HepG2 (cell line): Measurements from ENCODE around the gene PODXL.

Experiments
- CTCF ChIP-seq: sonication (generic); formaldehyde crosslinking; IDR thresholded peaks from 2 replicates; pipeline ENCODE4 v1.5.0; 2020; ENCODE audit warnings: mild to moderate bottlenecking, missing genetic modification reagents, moderate library complexity
- ELF1 ChIP-seq: sonication (generic); formaldehyde crosslinking; IDR thresholded peaks from 2 replicates; pipeline ENCODE4 v1.4.0; 2020; ENCODE audit warnings: missing genetic modification reagents
- IKZF5 ChIP-seq: IDR thresholded peaks from 2 replicates; pipeline ENCODE4 v1.6.1; 2018; ENCODE audit warnings: missing genetic modification reagents, mild to moderate bottlenecking, missing compliant biosample characterization
- JUNB ChIP-seq: sonication (generic); formaldehyde crosslinking; IDR thresholded peaks from 2 replicates; pipeline ENCODE4 v1.8.0; 2022; ENCODE audit warnings: missing genetic modification reagents, mild to moderate bottlenecking, borderline replicate concordance
- JUND ChIP-seq: sonication (generic); formaldehyde crosslinking; IDR thresholded peaks from 2 replicates; pipeline ENCODE4 v1.8.0; 2022; ENCODE audit warnings: mild to moderate bottlenecking, missing genetic modification reagents
- NCOA2 ChIP-seq: sonication (generic); formaldehyde crosslinking; IDR thresholded peaks from 2 replicates; pipeline ENCODE4 v1.8.0; 2022; ENCODE audit warnings: inconsistent platforms
- USF2 ChIP-seq, 2 experiments: sonication (generic) in 1 of 2; formaldehyde crosslinking in 1 of 2; IDR thresholded peaks; 2 replicates each; pipeline versions ENCODE4 v1.5.1 to v1.6.1; 2011 to 2020; ENCODE audit warnings: borderline replicate concordance in 1 of 2, low read depth in 1 of 2, low read length in 1 of 2, mild to moderate bottlenecking in 1 of 2, missing genetic modification reagents in 1 of 2, moderate library complexity in 1 of 2
- ZBTB40 ChIP-seq, 2 experiments: fragments of 450-650 bp in 1 of 2; sonication (generic) in 1 of 2; formaldehyde crosslinking in 1 of 2; IDR thresholded peaks; 2 replicates each; pipeline versions ENCODE4 v1.6.1 to v1.8.0; 2016 to 2022; ENCODE audit warnings: antibody characterized with exemption in 1 of 2, mild to moderate bottlenecking in 1 of 2, missing genetic modification reagents in 1 of 2

- TF ChIP-seq CTCF (CRISPR knock-in tag) (no peak), ZBTB40 (IDR thresholded peaks at IDR 0.05) (no peak), ZBTB40 (CRISPR knock-in tag; IDR thresholded peaks at IDR 0.05) (no peak), IKZF5 (CRISPR knock-in tag) (no peak), NCOA2 (CRISPR knock-in tag) (no peak), USF2 (IDR thresholded peaks at IDR 0.05; ENCODE audit: low read depth, low read length) (no peak), USF2 (CRISPR knock-in tag; IDR thresholded peaks at IDR 0.05; ENCODE audit: borderline replicate concordance) (no peak), JUNB (CRISPR knock-in tag) (no peak), JUND (CRISPR knock-in tag) (no peak), ELF1 (CRISPR knock-in tag) (no peak)
These were observed 55.0 kb downstream of the PODXL start for GRCh38 chr7:131501422-131501821.
